GM21526 (cell line): ENCODE data around the gene ZNF646.

Experiments
- ATAC-seq: cut with Tn5 transposase; IDR thresholded peaks from one replicate; pipeline ENCODE4 v1.9.1; 2021; ENCODE audit warnings: moderate library complexity; ENCODE audit not compliant: unreplicated experiment, low FRiP score

The ZNF646 gene

DNA sequence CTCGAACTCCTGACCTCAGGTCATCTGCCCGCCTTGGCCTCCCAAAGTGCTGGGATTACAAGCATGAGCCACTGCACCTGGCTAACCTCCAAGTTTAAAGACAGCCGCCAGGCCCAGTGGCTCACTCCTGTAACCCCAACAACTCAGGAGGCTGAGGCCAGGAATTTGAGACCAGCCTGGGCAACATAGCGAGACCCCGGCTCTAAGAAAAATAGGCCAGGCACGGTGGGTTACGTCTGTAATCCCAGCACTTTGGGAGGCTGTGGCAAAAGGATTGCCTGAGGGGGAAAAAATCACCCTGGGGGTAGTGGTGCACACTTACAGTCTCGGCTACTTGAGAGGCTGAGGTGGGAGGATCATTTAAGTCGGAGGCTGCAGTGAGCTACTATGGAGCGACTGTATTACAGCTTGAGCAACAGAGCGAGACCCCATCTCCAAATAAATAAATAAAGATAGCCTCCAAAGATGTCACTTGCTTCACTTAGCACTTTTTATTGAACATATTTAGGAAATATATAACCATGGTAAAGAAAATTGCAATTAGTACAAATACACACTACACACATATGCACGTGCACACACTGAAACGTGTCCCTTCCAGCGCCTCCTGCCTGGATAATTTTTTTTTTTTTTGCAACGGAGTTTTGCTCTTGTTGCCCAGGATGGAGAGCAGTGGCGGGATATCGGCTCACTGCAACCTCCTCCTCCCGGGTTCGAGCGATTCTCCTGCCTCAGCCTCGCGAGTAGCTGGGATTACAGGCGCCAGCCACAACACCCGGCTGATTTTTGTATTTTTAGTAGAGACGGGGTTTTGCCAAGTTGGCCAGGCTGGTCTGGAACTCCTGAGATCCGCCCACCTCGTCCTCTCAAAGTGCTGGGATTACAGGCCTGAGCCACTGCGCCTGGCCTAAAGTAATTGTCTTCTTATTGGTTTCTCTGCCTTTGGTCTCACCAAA lies 32.6 kb downstream of the ZNF646 start:
- no peak for ATAC-seq

DNA sequence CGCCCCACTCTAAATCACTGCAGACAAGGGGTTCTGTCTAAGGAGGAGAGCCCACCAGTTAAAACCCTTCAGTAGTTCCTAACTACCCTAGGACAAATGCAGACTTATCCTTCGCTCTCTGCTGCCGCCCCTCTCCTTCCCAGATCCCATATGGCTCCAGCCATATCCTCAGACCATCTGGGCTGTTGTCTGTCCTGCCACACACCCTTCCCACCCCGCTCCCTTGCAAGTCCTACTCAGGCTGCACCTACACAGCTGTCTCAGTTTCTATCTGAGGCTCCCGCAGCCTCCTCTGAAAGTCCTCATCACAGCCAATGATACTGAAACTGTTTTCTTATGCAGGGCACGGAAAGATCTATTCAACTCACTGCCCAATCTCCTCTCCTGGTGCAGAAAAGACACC lies 33.2 kb downstream of the ZNF646 start:
- ATAC-seq = peak; percentile 46

DNA sequence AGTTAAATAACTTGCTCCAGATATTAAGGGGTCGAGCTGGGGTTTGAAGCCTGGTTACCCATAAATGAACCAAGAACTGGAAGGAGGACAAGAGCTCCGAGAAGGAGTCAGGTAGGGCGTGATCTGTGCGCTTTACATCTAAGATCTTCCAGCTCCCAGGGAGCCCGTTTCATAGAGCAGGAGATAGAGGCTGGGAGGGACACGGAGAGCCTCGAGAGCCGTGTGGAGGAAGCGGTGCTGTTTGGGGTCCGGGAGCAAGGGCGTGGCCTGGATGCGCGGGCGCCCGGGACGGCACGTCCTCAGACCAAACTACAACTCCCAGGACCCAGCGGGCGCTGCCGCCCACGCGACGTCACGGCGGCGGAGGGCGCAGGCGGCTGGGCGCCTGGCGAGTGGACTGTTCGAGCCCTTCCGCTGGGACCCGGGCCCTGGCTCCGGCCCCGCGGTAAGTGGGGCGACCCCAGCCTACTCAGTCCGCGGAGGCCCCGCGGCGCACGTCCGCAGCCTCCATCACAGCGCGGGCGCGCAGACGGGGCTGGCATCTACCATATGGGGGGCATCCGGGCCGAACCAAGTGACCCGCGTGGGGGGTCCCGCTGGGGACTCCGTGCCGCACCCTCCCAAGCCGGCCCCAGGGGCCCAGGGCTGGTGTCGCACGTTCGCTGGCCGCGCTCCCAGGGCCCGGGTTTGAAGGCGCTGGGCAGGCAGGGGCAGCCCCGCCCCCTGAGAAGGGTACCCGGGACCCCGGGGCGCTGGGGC lies 34.0 kb downstream of the ZNF646 start, which contains the start of gene BCKDK:
Gene BCKDK, plus strand, starts transcription at position 352 of the 759 bp plus-strand sequence. CDS start 838 bp downstream, outside the sequence.
- ATAC-seq = peak; percentile 59

DNA sequence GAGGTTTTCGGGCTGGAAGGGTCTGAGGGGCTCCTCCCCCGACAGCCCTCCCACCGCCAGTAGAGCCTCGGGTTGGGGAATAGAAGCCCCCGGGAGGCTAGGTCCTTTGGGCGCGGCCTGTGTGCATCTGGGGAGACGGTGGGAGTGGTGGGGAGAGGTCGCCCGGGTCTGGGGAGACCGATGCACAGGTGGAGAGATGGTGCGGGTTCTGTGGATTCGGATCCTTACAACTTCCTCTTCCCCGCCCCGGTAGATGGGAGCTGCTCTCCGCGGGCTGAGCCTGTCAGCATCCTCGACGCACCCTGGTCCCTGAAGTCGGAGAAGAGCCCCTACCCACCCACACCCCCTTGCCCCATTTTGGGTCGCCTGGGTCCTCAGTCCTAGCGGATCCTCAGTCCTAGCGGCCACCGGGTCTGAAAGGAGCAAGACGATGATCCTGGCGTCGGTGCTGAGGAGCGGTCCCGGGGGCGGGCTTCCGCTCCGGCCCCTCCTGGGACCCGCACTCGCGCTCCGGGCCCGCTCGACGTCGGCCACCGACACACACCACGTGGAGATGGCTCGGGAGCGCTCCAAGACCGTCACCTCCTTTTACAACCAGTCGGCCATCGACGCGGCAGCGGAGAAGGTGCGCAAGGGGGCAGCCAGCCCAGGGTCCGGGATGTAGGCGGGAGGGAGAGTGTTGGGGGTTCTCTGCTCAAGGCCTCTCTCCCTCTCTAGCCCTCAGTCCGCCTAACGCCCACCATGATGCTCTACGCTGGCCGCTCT lies 34.8 kb downstream of the ZNF646 start:
- no peak for ATAC-seq

DNA sequence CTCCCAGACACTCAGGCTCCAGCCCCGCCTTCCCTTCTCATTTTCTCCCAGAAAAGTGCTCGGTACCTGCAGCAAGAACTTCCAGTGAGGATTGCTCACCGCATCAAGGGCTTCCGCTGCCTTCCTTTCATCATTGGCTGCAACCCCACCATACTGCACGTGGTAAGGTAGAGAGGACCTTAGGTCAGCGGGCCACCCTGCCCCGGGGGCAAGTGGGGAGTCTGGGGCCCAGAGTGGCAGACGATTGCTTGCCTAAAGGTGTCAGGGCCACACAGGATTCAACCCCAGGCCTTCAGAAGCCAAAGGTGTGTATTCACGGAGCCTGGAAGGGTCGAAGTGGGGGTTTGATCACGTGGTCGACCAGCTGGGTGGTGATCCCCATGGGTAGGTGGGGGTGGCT lies 35.4 kb downstream of the ZNF646 start:
- no peak for ATAC-seq

DNA sequence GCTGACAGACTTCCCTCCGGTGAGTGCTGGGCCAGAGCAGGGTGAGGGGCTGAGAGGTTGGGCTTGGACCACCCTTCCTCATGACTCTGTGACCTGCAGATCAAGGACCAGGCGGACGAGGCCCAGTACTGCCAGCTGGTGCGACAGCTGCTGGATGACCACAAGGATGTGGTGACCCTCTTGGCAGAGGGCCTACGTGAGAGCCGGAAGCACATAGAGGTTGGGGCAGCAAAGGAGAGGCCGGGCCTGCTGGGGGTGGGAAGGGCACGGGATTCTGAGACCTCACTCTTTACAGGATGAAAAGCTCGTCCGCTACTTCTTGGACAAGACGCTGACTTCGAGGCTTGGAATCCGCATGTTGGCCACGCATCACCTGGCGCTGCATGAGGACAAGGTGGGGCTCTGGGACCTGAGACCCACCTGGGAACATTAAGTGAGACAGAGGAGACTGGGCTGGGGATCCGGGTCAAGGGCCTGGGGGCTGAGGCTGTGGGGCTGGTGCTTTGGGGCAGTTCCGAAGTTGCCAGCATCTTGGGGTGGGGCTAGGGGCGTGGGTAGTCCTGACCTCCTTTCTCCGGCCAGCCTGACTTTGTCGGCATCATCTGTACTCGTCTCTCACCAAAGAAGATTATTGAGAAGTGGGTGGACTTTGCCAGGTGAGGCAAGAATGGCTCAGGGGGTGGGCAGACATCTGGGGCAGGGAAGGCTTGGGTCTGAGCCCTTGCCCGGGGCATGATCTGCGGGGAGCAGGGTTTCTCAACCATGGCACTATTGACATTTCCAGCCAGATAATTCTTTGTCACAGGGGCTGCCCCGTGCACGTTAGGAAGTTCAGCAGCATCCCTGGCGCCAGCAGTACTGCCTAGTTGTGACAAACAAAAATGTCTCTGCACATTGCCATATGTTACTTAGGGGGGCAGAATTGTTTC lies 36.1 kb downstream of the ZNF646 start:
- ATAC-seq = no peak

DNA sequence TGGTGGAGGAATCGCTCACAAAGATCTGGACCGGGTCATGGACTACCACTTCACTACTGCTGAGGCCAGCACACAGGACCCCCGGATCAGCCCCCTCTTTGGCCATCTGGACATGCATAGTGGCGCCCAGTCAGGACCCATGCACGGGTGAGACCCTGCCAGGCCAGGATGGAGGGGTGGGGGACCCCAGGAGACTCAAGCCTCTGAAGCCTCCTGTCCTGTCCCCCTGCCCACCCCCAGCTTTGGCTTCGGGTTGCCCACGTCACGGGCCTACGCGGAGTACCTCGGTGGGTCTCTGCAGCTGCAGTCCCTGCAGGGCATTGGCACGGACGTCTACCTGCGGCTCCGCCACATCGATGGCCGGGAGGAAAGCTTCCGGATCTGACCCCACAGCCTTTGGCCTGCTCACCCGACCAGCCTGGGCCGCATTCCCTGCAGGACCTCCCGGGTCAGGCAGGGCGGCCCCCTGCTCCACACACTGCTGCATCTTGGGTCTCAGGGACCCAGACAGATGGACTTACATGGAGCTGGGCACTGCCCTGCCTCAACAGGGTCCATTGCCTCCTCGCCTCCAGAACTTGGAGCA lies 37.8 kb downstream of the ZNF646 start:
- ATAC-seq = no peak

DNA sequence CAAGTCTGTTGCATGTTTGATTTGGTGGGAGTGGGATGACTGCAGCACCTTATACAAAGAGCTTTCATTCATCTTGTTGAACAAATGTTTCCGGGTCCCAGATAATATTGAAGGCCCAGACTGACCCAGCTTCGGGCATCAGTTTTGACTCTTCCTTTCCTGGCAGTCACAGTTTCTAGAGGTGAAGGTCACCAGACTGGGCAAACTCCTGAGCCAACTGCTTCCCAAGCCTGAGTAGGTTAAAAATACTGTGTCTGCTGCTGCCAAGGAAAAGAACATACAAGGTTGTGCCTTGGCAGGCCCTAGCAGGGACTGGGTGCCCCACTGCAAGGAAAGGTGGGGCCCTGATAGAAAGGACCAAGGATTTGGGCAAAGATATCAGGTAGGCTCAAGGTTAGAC lies 38.5 kb downstream of the ZNF646 start:
- no peak for ATAC-seq

DNA sequence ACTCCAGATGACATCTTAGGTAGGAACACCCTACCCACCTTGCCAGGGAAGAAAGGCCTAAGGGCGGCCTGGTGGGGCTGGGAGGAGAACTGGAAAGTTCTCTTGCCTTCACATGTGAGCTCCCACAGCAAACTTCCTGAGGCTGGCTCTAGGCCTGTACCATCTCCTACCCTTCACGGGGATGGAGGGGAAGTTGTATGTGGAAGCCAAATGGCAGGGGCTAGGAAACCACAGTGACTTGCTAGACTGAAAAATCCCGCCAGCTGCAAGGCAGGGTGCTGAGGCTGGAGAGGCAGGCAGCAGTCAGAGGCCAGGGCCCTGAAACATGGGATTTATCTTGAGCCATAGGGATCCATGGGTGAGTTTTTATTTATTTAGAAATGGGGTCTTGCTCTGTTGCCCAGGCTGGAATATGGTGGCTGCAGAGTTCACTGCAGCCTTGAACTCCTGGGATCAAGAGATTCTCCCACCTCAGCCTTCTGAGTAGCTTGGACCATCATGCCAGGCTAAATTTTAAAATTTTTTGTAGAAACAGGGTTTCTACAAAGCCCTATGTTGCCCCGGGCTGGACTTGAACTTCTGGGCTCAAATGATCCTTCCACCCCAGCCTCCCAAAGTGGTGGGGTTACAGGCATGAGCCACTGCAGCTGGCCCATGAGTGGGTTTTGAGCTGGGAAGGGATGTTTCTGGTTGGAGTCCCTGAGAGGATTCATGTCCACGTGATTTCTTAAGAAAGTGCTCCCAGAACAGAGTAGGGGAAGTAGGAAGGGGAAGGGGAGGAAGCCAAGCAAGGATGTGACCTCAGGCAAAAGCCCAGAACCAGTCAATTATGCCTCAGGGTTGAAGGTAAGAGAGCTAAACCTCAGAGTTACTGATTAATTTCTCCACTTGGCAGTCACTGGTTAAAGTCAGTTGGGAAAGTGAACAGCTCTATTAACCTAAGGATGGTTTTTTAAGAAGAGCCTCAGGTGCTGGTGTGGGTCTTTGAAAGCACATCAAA lies 39.2 kb downstream of the ZNF646 start:
- ATAC-seq = no peak

DNA sequence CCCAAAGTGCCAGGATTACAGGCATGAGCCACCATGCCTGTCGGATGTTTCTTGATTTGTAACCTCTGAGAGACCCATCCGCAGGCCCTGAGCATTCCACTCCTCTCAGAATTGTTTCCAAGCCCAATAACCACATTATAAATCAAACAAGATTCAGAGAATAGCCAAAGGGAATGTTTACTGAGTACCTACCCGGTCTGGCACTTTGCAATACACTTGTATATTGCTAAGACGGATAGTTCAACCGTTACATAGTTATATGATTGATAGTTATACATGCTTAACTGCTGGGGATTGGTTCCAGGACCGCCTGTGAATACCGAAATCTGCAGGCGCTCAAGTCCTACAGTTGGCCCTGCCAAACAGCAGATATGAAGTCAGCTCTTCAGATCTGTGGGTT lies 40.2 kb downstream of the ZNF646 start:
- no peak for ATAC-seq

DNA sequence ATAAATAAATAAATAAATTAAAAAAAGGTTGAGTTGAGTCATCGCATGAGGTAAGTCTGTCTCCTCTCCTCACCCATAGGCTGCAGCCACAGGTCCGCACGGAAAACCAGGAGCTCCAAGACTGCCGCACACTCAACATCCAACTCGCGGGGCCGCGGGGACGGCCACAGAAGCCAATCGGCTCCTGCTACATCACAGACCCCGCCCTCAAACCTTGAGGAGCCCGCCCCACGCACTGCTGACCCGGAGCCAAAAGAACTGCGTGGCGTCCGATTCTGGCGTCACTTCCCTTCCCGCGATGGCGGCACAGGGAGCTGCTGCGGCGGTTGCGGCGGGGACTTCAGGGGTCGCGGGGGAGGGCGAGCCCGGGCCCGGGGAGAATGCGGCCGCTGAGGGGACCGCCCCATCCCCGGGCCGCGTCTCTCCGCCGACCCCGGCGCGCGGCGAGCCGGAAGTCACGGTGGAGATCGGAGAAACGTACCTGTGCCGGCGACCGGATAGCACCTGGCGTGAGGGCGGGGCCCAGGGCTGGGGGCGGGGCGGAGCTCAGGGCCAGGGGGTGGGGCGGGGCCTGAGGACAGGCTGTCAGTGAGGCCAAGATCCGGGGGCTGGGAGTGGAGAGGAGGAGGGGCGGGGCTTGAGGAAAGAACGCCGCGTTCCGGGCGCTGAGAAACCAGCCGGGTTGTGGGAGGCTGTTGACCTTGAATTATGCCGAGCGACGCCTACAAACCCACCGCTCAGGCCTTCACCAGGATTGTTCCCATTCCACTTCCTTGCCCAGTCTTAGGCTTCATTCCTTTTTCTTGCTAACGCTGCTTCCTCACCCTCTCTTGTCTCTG lies 43.4 kb downstream of the ZNF646 start, which contains the start of gene KAT8:
Gene KAT8, plus strand, starts transcription at position 281 of the 839 bp plus-strand sequence. Its CDS starts 18 bp downstream, at position 299.
- ATAC-seq = peak; percentile 87

DNA sequence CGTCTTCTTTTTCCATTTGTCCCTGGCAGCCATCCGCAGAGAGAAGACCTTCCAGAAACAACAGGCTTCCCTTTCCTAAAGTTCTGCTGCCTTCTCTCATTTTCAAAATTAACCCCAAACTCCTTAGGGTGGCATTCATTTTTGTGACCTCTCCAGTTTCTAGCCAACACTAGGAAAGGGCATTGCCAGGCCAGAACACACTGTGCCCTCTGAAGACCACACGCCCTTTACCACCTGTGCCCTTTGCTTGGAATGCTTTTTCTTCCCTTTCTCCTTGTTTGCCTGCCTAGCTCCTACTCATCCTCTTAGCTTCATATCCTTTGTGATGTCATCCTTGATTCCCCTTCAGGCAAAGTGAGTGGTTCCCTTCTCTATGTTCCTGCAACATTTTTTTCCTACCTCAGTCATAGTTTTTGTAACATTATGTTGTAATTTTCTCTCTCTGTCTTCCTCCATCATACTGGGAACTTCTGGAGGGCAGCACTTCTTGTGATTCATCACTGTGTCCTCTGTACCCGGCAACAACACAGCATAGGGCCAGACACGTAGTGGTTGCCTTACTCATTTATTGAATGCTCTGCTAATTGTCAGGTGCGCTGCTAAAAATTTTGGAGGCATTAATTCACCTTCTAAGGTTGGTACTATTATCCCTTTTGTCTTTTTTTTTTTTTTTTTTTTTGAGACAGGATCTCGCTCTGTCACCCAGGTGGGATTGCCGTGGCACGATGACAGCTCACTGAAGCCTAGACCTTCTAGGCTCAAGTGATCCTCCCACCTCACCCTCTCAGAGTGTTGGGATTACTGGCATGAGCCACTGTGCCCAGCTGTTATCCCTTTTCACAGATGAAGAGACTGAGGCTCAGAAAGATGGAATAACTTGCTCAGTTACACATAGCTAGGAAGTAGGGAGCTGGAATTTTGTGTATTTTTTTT lies 44.3 kb downstream of the ZNF646 start:
- no peak for ATAC-seq

DNA sequence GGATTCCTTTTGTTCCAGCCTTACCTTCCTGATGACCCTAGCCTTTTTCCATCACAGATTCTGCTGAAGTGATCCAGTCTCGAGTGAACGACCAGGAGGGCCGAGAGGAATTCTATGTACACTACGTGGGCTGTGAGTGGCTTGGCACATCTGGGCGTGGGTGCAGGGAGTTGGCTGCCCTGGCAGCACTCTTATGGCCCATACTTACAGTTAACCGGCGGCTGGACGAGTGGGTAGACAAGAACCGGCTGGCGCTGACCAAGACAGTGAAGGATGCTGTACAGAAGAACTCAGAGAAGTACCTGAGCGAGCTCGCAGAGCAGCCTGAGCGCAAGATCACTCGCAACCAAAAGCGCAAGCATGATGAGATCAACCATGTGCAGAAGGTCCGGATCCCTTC lies 45.9 kb downstream of the ZNF646 start:
- ATAC-seq = no peak

DNA sequence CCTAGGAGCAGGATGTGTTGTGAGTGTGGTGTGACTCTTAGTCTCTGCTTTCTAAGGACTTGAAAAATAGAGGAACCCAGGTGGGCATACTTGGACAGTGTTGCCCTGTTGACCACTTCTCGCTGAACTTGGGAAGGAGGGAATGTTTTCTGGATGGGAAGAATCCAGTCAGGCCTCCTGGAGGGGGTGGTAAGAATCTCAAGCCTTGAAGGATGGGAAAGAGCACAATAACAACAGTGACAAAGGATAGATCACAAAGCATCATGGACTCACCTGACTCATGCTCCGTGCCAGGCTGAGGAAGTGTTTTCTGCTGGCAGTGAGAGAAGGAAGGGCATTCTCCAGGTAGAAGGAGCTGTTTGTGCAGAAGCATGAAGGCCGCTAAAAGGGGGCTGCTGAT lies 51.6 kb downstream of the ZNF646 start:
- ATAC-seq = no peak

DNA sequence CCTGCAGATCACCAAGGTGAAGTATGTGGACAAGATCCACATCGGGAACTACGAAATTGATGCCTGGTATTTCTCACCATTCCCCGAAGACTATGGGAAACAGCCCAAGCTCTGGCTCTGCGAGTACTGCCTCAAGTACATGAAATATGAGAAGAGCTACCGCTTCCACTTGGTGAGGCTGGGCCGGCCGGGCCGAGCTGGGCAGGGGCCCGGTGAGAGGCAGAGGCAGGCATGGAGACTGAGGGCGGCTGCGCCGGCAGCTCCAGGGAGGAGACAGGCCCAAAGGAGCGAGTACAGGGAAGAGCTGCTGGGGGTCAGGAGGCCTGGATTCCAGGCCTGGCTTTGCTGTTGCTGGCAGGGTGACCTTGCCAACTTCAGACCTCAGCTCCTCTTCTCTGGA lies 53.0 kb downstream of the ZNF646 start:
- ATAC-seq = no peak
